Stimulated activated CD8-positive, alpha-beta memory T cell treated with anti-CD3 and anti-CD28 coated beads, Interleukin-7, amount 100 ng/mL, for 24 hours (primary cell): ENCODE data around the gene PIP4K2C.

Experiments used
- DNase-seq: peaks from one replicate; pipeline ENCODE4 v3.0.0-alpha.2; 2020; ENCODE audit warnings: low read depth

The PIP4K2C gene

DNA sequence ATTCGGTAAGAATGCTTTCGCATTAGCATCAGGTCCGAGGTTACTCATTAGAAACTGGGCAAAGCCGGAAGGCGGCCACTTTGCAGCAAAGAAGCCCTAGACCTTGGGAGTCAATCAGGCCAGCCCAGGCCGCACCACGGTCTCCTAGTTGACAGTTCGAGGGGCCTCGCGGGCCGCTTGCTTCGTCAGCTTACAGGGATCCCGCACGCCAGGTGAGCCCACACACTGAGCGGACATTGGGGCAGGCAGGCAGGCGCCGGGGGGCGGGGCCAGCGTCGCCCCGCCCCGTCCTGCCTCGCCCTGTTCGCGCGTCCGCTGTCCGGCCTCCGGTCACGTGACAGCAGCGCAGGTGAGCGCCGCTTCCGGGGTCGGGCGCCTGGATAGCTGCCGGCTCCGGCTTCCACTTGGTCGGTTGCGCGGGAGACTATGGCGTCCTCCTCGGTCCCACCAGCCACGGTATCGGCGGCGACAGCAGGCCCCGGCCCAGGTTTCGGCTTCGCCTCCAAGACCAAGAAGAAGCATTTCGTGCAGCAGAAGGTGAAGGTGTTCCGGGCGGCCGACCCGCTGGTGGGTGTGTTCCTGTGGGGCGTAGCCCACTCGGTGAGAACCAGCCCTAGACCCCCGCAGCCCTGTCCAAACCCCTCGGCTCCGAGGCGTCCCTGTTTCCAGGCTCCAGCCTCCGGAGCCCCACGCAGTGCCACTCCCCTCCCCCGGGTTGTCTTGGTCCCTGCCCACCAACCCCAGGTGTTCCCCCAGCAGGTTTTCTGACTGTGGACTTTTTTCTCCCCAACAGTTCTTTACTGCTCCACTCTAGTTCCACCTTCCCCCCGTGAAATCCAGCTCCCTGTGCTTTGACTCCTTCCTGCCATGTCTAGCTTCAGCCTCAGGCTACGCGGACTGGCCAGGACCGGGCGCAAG lies at the start of gene PIP4K2C:
Gene PIP4K2C, plus strand, starts transcription at position 329 of the 918 bp plus-strand sequence. Its CDS starts 98 bp downstream, at position 427.
- peak; percentile 49 for DNase-seq

DNA sequence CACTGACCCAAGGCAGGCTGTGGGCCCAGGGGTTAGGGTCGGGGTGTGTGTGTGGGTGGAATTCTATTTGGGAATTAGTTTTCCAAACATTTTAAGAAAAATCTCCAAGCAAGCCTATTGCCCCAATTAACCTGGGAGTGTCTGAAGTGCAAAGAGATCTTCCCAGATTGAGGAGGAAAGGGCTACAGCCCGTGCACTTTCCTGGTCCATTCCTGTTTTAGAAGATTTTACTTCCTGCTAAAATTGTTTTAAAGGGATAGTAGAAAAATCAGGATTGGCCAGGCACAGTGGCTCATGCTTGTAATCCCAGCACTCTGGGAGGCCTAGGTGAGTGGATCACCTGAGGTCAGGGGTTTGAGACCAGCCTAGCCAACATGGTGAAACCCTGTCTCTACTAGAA lies 49.3 kb upstream of the PIP4K2C start:
- DNase-seq: no peak

DNA sequence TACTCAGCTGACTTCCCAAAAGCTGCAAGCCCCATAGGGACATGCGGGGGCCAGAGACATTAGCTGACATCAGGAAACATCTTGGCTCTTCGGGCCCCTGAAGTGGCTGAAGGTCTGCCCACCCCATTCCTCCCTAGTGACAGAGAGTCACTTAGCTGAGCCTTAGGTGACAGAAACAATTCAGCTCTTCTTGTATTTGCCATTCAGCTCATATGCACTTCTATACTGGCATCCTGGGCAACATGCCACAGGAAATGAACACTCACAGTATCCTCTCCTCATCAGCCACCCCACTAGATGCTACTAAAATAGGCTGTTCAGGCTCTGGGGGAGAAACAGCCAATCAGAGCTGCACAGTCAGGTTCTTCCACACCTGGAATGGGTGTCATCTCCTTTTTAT lies 47.4 kb upstream of the PIP4K2C start:
- no peak for DNase-seq

DNA sequence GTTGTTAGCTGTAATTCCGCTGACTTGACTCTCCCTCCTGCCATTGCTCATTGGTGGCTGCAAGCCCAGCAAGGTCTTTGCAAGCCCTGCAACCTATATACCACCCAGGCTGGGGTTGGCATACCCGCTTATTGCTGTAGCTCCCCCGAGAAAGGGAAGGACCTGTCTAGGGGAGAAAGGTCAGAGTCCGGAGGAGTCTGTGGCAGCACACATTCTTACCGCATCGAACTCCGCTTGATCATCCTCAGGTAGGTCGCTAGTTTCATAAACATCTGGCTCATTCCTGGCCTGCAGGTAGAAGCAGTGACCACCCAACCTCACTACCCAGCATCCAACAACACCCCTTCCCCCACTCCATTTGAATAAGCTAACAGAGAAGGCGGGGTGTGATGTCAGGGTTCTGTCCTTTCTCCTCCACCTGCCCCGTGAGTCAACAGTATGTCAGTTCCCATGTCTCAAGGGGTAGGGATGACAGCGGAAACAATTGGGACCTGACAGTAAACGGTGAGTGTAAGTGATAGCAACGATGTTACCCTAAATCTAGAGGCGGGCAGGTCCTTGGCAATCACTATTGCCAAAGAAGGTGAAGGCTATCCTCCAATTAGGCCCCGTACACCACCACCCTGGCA lies 45.1 kb upstream of the PIP4K2C start:
- DNase-seq: no peak

DNA sequence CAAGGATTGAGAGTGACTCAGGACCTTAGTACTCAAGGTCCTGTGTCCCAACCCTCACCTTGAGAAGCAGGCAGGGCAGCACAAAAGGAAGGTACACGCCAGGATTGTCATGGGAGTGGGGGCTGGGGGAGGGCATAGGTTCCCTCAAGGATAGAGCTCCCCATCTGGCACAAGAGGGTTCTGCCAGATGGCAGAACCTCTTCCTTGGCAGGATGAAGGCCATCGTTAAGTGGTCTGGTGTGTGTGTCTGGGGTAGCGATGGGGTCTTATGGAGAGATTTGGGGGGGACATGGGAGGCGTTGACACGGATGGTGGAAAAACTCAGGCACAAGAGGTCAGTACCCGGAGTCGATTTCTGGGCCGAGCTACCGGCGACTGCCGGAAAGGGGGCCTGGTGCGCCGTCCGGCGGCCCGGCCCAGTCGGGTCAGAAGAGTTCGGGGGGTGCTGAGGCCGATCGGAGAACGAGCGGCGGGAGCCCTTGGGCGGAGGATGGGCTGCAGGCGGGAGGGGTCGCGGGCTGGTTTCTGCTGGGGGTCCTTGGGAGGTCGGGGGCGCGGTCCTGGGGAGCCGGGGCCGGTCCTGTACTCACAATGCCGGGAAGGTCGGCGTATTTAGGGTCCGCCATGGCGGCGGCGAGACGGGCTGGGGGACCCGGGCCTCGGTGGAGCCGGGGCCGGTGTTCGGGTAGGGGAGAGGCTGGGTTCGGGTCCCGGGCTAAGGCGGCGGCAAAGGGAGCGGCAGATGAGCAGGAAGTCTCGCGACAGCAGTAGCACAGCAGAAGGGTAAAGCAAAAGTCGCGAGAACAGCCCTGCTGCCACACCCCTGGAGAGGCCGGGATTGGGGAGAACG lies 44.3 kb upstream of the PIP4K2C start, which contains the start of gene DCTN2:
Gene DCTN2, minus strand, starts transcription at position 755 of the 850 bp plus-strand sequence. Its CDS starts 129 bp downstream, at position 626.
- DNase-seq: peak; percentile 85

DNA sequence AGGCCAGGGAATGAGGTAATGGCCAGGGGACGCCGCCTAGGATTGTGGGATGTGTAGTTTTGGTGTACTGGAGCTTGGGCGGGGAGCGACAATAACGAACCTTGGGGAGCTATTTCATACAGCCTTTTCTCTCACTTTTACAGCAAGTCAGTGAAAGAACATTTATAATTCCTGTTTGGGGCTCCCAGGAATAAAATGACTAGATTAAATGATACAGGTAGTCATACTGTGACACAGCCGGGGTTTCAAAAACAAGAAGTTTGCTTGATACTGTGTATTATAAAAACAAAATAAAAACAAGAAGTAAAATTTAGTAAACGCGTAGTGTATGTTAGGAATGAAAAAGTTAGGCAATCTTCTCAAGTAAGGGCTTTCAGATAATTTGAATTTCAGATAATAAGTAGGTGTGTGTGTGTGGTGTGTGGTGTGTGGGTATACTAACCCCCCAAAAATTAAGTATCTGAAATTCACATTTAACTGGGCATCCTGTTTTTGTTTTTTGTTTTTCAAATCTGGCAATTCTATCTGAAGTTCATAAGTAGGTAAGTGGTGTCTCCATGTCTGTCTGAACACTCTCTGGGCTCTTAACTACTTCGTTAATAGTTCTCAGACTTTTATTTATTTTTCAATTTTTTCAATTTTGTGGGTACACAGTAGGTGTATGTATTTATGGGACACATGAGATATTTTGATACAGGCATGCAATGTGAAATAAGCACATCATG lies 43.5 kb upstream of the PIP4K2C start:
- DNase-seq: no peak

DNA sequence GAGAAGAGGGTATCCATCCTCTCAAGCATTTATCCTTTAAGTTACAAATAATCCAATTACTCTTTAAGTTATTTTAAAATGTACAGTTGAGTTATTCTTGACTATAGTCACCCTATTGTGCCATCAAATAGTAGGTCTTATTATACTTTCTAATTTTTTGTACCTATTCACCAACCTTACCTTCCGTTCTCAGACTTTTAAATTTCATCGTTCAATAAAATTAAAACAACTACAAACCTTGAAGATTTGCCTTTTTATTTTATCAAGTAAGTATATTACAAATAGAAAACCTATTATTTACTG lies 43.0 kb upstream of the PIP4K2C start:
- DNase-seq: no peak

DNA sequence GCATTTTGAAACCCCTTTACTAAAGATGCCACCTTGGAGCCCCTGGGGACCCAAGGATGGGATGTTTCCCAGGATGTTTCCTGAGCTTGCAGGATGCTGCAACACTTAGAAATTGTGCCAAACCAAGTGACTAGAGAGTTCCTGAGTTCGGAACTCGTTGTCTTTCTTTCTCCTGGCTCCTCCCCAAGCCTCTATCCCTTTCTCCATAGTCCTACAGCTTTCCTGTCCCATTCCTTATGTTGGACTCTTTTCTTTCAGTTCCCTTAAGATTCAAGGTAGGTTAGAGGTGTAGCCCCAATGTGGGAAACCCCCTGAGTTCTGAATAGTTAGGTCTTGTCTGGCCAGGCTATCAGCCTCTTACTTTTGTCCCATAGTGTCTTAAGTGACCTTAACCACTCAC lies 42.5 kb upstream of the PIP4K2C start:
- DNase-seq: no peak

DNA sequence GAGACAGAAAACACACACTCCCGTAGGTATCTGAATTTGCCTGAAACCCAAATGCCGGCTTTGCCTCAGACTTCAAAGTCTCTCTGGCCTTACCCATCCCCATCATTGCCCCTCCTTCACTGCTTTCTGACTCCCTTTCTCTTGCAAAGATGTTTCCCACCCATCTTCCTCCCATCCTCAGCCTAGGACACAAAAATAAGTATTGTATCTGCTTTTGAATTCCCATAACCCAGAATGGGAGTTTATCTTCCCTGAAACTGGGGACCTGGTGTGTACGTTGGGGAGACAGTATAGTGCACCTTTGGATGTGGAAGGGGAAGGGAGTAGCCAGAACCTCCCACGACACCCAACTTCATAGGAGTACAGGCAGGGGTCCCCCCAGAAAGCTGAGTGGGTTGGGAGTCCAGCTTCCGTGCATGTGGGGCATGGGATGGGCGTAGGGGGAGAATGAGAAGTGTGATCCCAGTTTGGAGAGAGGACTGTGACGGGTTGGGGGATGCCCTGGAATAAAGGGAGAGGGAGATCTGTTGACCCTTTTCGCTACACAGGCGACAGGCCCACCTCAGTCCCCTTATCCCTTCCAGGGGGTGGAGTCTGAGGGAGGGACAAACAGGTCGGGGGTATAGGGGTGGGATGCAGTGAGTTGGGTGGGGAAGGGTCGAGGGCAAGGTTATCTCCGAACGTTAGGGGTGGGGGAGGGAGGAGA lies 41.6 kb upstream of the PIP4K2C start:
- no peak for DNase-seq

DNA sequence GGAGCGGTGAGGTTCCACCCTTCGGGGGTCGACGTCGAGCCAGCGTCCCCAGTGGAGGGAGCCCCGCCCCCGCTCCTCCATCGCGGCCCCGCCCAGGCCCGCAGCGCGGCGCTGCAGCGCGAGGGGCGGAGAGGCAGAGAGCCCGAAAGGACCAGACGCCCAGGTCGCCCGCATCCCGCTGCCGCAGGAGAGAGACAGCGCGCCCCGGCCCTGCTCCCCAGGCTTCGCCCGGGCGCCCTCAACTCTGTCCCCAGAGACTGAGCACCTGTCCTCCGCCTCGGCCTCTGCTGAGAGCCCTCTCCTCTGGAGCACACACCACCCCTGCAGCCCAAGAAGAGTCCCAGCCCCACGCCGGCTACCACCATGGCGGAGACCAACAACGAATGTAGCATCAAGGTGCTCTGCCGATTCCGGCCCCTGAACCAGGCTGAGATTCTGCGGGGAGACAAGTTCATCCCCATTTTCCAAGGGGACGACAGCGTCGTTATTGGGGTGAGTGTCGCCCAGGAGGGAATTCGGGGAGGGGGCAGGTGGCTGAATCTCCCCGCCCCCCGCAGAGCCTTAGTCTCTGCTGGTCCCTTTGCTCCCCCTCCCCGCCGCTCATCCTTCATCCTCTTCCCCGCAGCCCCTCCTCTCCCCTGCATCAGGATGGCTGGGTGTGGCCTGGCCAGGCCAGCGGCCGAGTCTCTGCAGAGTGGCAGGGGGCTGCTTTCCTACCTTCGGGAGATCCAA lies 40.9 kb upstream of the PIP4K2C start, which contains the start of gene KIF5A:
Gene KIF5A, plus strand, starts transcription at position 136 of the 732 bp plus-strand sequence. Its CDS starts 228 bp downstream, at position 364.
- DNase-seq: peak; percentile 27

DNA sequence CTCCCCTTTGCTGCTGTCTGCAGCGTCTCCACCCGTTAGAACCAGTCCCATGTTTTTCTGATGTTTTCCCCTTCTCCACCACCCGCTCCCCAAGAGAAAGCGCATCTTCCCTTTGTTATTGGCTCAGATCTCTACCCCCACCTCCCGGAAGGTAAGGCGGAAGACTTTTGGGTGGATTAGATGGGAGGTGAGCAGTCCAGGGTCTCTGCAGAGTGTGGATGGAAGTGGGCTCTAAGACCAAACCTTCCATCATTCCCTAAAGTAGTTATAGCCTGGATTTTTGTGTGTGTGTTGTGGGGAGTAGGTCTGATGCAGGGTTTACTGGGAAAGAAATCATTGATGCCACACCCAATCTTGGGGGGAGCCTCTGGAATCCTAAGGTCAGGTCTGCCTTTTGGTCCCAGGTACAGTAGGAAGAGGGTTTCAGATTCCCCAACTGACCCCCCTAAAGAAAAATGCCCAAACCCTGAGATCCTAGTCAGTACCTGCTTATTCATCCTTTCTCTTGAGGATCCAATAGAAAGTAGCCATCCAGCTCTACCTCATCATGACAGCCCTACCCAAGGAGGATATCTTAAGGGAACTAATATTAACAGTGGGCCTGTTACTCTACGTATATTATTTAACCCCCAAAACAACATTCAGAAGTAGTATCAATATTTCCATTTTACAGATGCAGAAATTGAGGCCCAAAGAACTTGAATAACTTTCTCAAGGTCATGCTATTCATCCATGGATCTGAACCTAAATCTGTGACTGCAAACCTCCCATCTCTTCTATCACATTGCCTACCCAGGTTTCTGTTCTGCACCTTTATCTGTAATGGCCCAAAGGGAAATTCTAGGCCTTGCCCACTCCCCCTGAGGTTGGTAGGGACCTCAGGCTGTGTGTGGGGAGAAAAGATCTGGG lies 40.1 kb upstream of the PIP4K2C start:
- no peak for DNase-seq

DNA sequence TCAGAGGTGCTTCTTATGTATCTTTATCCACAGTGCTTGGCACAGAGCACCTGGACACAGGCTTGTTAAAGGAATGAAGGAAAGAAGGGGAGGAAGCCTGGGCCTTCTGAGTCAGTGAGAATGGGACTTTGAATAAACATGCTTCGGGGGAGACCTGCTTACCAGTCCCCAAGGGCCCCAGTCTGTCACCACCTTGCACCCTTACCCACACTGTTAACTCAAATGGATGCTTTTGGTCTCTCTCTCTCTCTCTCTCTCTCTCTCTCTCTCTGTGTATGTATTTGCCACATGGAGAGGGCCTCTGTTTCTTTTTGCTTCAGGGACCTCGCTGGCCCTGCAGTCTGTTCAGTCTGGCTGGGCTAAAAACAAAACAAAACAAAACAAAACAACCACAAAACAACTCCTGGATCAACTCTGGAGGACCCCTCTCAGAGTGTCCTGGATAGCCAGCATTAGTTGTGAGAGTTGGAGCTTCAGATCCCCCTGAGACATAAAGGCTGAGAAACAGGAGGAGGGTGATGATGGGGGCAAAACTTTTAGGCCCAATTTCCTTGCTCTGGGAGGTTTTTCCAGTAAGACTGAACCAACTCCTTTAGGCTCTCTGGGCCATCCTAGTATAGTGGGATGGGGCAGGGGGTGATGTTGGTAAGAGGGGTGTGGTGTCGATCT lies 39.2 kb upstream of the PIP4K2C start:
- no peak for DNase-seq

DNA sequence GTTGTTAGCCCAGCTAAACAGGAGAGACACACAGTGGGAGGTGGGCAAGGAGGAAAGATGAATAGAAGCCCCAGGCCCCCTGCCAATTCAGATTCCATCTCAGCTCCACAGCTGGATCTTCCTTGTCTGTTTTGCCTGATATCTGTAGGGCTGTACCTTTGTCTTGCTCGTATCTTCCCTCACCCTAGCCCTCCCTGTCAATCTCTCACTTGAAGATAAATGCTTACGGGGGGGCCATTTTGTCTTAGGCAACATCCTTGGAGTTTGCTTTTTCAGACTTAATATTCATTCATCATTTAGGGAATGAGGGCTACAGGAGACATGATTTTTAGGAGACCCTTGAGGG lies 38.7 kb upstream of the PIP4K2C start:
- no peak for DNase-seq

DNA sequence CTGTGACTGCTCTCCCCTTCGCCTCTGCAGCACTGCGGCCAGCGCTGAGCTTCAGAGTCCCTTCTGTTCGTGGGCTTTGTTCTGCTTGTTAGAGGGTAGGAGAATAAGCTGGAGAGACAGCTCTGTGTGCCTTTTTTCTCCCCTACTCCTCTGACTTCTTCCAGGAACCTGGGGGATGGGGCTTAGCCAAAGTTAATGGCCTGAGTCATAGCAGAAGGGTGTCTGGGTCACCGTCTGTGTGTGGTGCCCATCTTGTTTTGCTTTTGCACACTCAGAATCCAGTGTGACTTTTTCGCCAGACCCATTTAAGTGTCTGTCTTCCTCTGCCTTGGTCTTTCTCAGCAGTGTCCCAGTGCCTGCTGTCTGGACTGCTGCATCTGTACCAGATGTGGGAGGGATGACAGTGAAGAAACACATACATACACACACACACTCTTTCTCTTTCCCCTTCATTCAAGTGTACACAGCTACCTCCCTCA lies 38.1 kb upstream of the PIP4K2C start:
- DNase-seq: no peak

DNA sequence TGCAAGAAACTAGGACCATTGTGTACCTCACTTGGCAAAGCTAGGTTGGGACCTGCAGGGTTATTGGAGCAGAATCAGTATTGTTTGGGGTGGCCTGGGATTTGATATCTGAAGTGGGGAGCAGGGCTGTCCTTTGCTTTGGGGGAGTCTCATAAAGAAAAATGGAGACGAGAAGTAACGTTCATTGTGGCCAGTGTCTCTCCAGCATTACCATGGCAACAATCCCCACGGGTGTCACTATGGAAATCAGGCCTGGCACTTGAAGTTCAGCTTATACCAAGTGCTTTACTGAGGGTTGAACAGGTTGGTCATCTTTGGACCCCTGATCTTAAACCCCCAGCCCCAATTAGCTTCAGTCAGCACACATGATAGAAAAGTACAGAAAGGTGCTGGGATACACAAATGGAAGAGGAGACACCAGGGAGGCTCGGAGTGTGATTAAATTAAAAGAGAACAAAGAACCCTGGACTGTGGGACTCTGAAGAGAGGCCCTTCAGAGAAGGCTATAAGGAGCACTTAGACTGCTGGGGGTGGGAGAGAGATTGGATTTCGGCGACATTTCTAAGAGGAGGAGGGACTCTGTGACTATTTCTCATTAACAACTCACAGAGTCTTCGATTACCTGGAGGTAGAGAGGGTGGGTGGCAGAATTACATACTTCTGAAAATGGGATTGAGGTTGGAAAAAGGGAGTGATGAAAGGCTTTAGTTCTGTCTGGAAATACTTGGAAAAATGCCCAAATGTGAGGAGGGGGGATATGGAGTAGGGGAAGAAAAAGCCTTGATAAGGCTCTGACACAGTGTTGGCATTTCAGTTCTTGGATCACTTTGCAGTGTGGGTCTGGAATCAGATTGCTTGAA lies 37.4 kb upstream of the PIP4K2C start:
- DNase-seq: no peak

DNA sequence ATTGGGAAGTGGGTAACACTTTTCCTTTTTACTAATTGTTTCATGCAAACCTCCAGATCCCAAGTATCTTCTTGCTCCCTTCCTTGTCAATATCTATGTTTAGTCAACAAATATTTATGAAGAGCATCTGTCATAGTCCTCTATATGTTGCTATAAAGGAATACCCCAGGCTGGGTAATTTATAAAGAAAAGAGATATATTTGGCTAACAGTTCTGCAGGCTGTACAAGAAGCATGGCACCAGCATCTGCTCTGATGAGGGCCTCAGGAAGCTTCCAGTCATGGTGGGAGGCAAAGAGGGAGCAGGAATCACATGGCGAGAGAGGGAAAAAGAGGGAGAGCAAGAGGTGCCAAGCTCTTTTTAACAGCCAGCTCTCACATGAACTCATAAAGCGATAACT lies 36.5 kb upstream of the PIP4K2C start:
- DNase-seq: no peak

DNA sequence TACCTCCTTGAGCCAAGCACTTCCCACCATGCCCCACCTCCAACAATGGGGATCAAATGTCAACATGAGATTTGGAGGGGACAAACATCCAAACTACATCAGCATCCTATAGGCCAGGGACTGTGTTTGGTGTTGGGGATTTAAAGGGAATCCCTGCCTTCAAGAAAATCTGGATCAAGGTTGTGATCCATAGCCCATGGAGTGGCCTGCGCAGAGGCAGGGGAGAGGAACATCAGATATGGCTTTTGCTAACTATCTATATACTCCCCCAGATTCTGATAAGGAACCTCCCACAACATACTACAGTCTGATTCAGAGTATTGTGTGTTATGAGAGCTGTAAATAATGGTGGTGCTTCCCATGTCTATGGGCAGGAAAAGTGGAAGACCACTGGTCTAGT lies 36.1 kb upstream of the PIP4K2C start:
- DNase-seq: no peak

DNA sequence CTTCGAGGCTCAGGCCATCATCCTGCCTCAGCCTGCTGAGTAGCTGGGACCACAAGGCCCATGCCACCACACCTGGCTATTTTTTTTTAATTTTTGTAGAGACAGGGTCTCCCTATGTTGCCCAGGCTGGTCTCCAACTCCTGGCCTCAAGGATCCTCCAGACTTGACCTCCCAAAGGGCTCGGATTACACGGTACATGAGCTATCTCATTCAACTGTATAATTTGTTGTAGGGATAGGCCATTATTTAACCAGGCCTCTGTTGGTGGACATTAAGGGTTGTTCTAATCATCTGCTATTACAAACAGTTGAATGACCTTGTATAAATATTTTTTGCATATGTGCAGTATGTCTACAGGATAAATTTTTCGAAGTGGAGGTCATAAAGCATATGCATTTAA lies 32.1 kb upstream of the PIP4K2C start:
- no peak for DNase-seq
